ENCODE data around the gene BCL7B. TPM values are rescaled to one million over a fixed set of nuclear protein-coding genes. Genes with fewer than 3 reads are reported as not detected.
"Not testable (repeated sequence)": the region's sequence is repeated elsewhere in the genome, so short reads cannot be mapped to it uniquely, and the experiment has no call there.

The BCL7B gene
- total and polyA plus RNA-seq, 7 donors, result 58.1 to 155 (median 114) TPM

GRCh38 chr7:73547841-73548240, 9.6 kb downstream of the BCL7B start:
- Histone ChIP-seq H3K4me1 (peaks cover 0 to 4% (median 0%) of the 10 kb centered on the region in 4 donors), H3K9me3 (no peaks in the 10 kb centered on the region), H3K4me3 (no peak overlapping the region), H3K36me3 (peaks cover 9 to 67% (median 22%) of the 10 kb centered on the region in 4 donors), H3K27ac (no peak overlapping the region), H3K27me3 (no peaks in the 10 kb centered on the region)
- TF ChIP-seq EP300 (IDR thresholded peaks at IDR 0.05) (no peak), POLR2AphosphoS5 (IDR thresholded peaks at IDR 0.05) (no peak), POLR2A (IDR thresholded peaks at IDR 0.05) (no peak), CTCF (IDR thresholded peaks at IDR 0.05) (no peak)
- intact Hi-C loops (cut with DNase I), result no loop called here
- WGBS, 2 donors, result 90 to 94% methylated on average over 9 of the region's 9 CpGs
- DNase-seq, result no peak

- intact Hi-C loops (cut with DNase I), result no loop called here
- Histone ChIP-seq H3K9me3 (no peaks in the 10 kb centered on the region), H3K27me3 (no peaks in the 10 kb centered on the region), H3K36me3 (peaks cover 13 to 72% (median 28%) of the 10 kb centered on the region in 4 donors), H3K4me3 (no peak overlapping the region), H3K27ac (no peak overlapping the region), H3K4me1 (peaks cover 0 to 13% (median 0%) of the 10 kb centered on the region in 4 donors)
- DNase-seq, result no peak
- WGBS, 2 donors, result 99% methylated on average over 2 of the region's 2 CpGs
- TF ChIP-seq EP300 (IDR thresholded peaks at IDR 0.05), result no peak
- no peak for TF ChIP-seq CTCF (IDR thresholded peaks at IDR 0.05)
- TF ChIP-seq POLR2AphosphoS5 (IDR thresholded peaks at IDR 0.05), result no peak
- TF ChIP-seq POLR2A (IDR thresholded peaks at IDR 0.05), result no peak
These were observed 12.8 kb downstream of the BCL7B start for GRCh38 chr7:73544678-73545077.

- Histone ChIP-seq H3K27me3 (no peaks in the 10 kb centered on the region), H3K9me3 (no peaks in the 10 kb centered on the region), H3K36me3 (peaks cover 38 to 73% (median 57%) of the 10 kb centered on the region in 4 donors), H3K27ac (no peak overlapping the region), H3K4me3 (no peak overlapping the region), H3K4me1 (peaks cover 0 to 13% (median 0%) of the 10 kb centered on the region in 4 donors)
- TF ChIP-seq POLR2AphosphoS5 (IDR thresholded peaks at IDR 0.05) (no peak), EP300 (IDR thresholded peaks at IDR 0.05) (no peak), CTCF (IDR thresholded peaks at IDR 0.05) (no peak), POLR2A (IDR thresholded peaks at IDR 0.05) (no peak)
- 96 to 97% methylated on average over 10 of the region's 10 CpGs for WGBS, 2 donors
- no peak for DNase-seq
- intact Hi-C loops (cut with DNase I), result no loop called here
These were observed 15.8 kb downstream of the BCL7B start for GRCh38 chr7:73541722-73542121.

GRCh38 chr7:73539709-73540108, 17.8 kb downstream of the BCL7B start:
- TF ChIP-seq POLR2A (IDR thresholded peaks at IDR 0.05) (no peak), EP300 (IDR thresholded peaks at IDR 0.05) (no peak), CTCF (IDR thresholded peaks at IDR 0.05) (no peak), POLR2AphosphoS5 (IDR thresholded peaks at IDR 0.05) (no peak)
- Histone ChIP-seq H3K4me3 (no peak overlapping the region), H3K9me3 (no peaks in the 10 kb centered on the region), H3K27ac (no peak overlapping the region), H3K36me3 (peaks cover 42 to 92% (median 68%) of the 10 kb centered on the region in 4 donors), H3K27me3 (no peaks in the 10 kb centered on the region), H3K4me1 (peaks cover 0 to 9% (median 0%) of the 10 kb centered on the region in 4 donors)
- intact Hi-C loops (cut with DNase I), result no loop called here
- peak; percentile 56 for DNase-seq
- WGBS, 2 donors, result 94 to 95% methylated on average over 13 of the region's 13 CpGs

- H3K4me3 ChIP-seq; H3K27me3 ChIP-seq; H3K27ac ChIP-seq; intact Hi-C loops (cut with DNase I); DNase-seq; H3K9me3 ChIP-seq; H3K4me1 ChIP-seq: not testable (repeated sequence)
- 96 to 100% methylated on average over 2 of the region's 2 CpGs for WGBS, 2 donors
- peaks cover 42 to 90% (median 65%) of the 10 kb centered on the region in 4 donors for H3K36me3 ChIP-seq
These were observed 19.0 kb downstream of the BCL7B start for GRCh38 chr7:73538510-73538909.

Measured in sigmoid colon (tissue), 7 donors.